ENCODE data around the gene RNF4.

Gene RNF4

GRCh38 chr4:2425386-2426068 is 43.4 kb upstream of the RNF4 start:
- DNase-seq (ENCODE audit: low read depth in 1 of 2, low spot score in 1 of 2): no peak
- TF ChIP-seq REST (IDR thresholded peaks at IDR 0.05; ENCODE audit: insufficient replicate concordance, low read depth) (no peak), POLR2AphosphoS5 (IDR thresholded peaks at IDR 0.05; ENCODE audit: low read depth) (no peak), CTCF (IDR thresholded peaks at IDR 0.05; ENCODE audit: insufficient read depth, low read length) (no peak), SPI1 (IDR thresholded peaks at IDR 0.05; ENCODE audit: borderline replicate concordance, low read depth) (no peak), GABPA (IDR thresholded peaks at IDR 0.05; ENCODE audit: low read depth) (no peak)
- Histone ChIP-seq H3K27me3 (ENCODE audit: insufficient read depth, poor library complexity, severe bottlenecking) (peaks cover 4% of the 10 kb centered on the region), H3K4me3 (replicated peaks; ENCODE audit: insufficient read depth, low read length) (no peak overlapping the region), H3K27ac (replicated peaks) (no peak overlapping the region)

GRCh38 chr4:2426069-2426397 is 42.9 kb upstream of the RNF4 start:
- no peak for TF ChIP-seq REST (IDR thresholded peaks at IDR 0.05; ENCODE audit: insufficient replicate concordance, low read depth)
- TF ChIP-seq CTCF (IDR thresholded peaks at IDR 0.05; ENCODE audit: insufficient read depth, low read length): no peak
- TF ChIP-seq POLR2AphosphoS5 (IDR thresholded peaks at IDR 0.05; ENCODE audit: low read depth): no peak
- no peak for TF ChIP-seq SPI1 (IDR thresholded peaks at IDR 0.05; ENCODE audit: borderline replicate concordance, low read depth)
- no peak for TF ChIP-seq GABPA (IDR thresholded peaks at IDR 0.05; ENCODE audit: low read depth)

GRCh38 chr4:2426711-2427275 is 42.1 kb upstream of the RNF4 start:
- TF ChIP-seq SPI1 (IDR thresholded peaks at IDR 0.05; ENCODE audit: borderline replicate concordance, low read depth): no peak
- TF ChIP-seq REST (IDR thresholded peaks at IDR 0.05; ENCODE audit: insufficient replicate concordance, low read depth): no peak
- no peak for TF ChIP-seq POLR2AphosphoS5 (IDR thresholded peaks at IDR 0.05; ENCODE audit: low read depth)
- no peak for TF ChIP-seq GABPA (IDR thresholded peaks at IDR 0.05; ENCODE audit: low read depth)
- TF ChIP-seq CTCF (IDR thresholded peaks at IDR 0.05; ENCODE audit: insufficient read depth, low read length): no peak
- Histone ChIP-seq H3K4me3 (replicated peaks; ENCODE audit: insufficient read depth, low read length) (no peak overlapping the region), H3K27me3 (ENCODE audit: insufficient read depth, poor library complexity, severe bottlenecking) (no peaks in the 10 kb centered on the region), H3K27ac (replicated peaks) (no peak overlapping the region)
- DNase-seq (ENCODE audit: low read depth in 1 of 2, low spot score in 1 of 2): no peak

More at GRCh38 chr4:2426069-2426397, 42.9 kb upstream of the RNF4 start:
- DNase-seq (ENCODE audit: low read depth in 1 of 2, low spot score in 1 of 2): no peak
- Histone ChIP-seq H3K27me3 (ENCODE audit: insufficient read depth, poor library complexity, severe bottlenecking) (no peaks in the 10 kb centered on the region), H3K27ac (replicated peaks) (no peak overlapping the region), H3K4me3 (replicated peaks; ENCODE audit: insufficient read depth, low read length) (no peak overlapping the region)

Data from HL-60 (cell line).